Measurements from ENCODE around the gene PCGF3.

The PCGF3 gene

GRCh38 chr4:815464-816146 lies 110.0 kb downstream of the PCGF3 start:
- TF ChIP-seq CTCF (IDR thresholded peaks at IDR 0.05; ENCODE audit: control extremely low read depth, extremely low read depth, low read depth, missing control alignments), result no peak
- DNase-seq (ENCODE audit: extremely low spot score), result no peak
- ChIA-PET POLR2A (no interaction called here), CTCF (no interaction called here)

- ChIA-PET CTCF (interaction anchor here (1.0 to 2.1 kb wide), 2 partner anchors 76 to 169 kb away, joined by 3 to 9 read pairs; partner anchors contain the start of gene IDUA), POLR2A (no interaction called here)
- no peak for TF ChIP-seq CTCF (IDR thresholded peaks at IDR 0.05; ENCODE audit: control extremely low read depth, extremely low read depth, low read depth, missing control alignments)
- no peak for DNase-seq (ENCODE audit: extremely low spot score)
These were observed 112.7 kb downstream of the PCGF3 start for GRCh38 chr4:818106-818921.

- CTCF ChIA-PET, result interaction anchor here (0.7 to 2.1 kb wide), 5 partner anchors 22 to 214 kb away, joined by 3 to 9 read pairs (median 3); partner anchors contain the start of gene IDUA
- TF ChIP-seq CTCF (IDR thresholded peaks at IDR 0.05; ENCODE audit: control extremely low read depth, extremely low read depth, low read depth, missing control alignments), result no peak
- no peak for DNase-seq (ENCODE audit: extremely low spot score)
- POLR2A ChIA-PET, result no interaction called here
These were observed 114.0 kb downstream of the PCGF3 start for GRCh38 chr4:819401-820229.
